ENCODE data around the gene TSPAN5.
"Not testable (repeated sequence)": the region's sequence is repeated elsewhere in the genome, so short reads cannot be mapped to it uniquely, and the experiment has no call there.

The TSPAN5 gene

DNA sequence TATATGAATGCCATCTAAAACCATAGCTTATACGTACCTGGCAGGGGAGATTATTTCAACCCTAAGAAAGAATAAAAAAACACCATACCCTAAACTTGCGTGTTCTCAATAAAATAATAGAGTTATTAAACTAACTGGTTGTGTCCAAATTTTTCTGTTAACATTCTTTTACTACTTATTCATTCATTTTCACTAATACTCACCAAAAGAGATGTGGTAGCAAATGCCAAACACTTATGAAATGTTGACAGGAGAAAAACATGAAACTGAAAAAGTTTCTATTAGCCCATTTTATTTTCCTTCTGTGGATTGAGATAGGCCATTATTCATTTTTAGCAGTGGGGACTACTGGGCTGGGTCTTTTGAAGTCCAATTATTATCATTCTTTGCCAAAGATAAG, 102.0 kb downstream of the TSPAN5 start:
- no peak for DNase-seq (ENCODE audit: low read depth, low spot score)

DNA sequence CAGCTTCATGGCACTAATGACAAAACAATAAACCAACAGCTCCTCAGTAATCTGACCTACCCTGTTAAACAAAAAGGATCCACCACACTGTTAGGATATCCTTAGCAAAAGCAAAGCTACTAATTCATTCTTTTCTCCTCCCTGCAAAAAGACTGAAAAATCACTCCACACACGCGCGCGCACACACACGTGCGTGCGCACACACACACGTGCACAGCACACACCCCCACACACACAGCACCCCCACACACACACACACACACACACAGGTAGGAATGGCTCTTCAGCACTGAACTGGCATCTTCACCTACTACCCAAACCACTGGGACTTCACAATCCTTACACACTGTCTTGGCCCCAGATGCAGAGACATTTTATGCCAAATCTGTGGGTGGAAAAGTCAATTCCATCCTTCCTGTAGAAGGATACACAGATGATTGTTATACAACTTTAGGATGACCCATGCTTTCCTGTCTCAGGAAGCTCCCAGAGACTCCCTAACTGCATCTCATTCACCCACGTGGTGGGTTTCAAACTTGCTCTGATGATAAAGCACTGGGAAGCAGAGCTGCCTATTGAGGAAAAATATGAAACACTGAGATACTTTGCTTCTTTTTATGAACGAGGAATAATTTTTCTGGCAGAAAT, 102.5 kb downstream of the TSPAN5 start:
- no peak for DNase-seq (ENCODE audit: low read depth, low spot score)

DNA sequence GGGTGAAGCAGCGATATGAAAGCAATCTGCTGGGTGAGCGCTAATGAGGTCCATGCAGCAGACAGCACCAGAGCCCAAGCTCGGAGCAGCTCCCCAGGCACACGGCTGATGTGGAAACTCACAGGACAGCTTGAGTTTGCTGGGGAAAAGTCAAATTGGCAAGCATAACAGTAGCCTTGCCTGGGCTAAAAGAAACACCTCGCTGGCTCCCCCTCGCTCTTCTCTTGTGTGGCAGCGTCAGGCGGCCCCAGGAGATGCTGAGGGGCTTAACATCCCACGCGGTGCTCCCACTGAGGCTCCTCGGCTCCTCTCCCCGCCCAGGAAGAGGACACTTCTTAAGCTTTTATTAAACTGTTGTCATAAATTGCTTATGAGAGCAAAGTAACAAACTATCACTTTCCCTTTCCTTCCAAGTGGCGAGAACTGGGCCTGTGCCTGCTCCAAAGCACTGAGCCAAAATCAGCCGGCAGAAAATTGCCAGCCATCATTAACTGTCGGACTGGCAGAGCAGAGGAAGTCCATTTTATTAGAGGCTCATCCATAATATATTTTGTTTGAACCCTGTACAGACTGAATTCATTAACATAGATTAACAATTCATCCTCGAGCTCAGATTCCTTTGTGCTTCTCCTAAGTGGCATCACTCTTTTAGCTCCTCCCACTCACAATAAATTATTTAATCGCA, 111.4 kb downstream of the TSPAN5 start:
- DNase-seq (ENCODE audit: low read depth, low spot score), result no peak

DNA sequence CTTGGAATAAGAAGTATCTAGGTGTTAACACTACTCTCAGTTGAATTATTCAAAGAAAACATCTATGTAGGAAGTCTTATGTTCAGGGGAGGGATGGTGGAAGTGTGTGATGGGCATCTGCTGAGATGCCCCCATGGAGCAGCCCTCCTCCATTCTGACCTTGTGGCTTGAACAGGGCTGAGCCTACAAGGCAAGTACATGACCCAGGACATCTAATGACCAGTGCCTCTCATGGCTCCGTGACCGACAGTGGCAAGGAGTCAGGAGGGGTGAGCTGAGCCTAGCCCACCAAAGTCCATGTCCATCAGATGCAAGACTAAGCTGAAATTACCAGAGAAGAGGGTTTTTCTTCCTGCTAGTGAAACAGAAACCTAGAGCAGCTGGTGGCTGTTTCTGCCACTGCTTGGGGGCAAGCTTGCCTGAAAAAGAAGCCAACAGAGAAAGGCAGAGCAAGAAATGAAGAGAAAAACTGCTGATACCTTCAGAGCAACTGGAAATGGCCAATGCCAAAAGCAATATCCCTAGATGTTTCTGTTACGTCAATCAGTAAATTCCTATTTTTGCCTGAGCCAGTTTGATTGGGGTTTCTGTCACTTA, 113.5 kb downstream of the TSPAN5 start:
- DNase-seq (ENCODE audit: low read depth, low spot score), result no peak

DNA sequence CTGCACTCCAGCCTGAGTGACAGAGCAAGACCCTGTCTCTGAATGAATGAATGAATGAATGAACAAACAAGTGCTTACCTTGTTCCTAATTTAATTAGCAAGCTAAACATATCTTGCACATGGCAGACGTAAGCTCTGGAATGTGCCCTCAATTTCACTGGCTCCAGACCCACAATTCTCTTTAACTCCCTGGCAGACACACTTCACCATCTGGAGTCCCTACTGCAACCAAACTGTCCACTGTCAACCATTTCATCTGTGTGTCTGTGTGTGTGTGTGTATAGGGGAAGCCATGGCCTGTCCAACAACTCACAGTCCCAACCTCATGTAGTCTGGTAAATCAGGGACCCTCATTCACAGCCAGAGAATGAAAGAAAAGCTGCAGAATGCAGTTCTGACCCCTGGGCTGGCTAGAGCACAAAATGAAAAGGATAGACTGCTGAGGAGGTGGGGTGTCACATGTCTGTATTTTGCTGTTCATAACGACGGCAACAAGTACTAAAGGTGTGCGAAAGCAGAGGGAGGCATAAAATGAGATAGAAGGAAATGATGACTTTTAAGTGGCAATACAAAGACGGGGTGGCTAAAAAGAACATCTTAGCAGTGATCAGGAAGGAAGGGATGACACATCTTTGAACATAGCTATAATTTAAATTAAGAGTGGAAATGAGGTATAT, 114.1 kb downstream of the TSPAN5 start:
- DNase-seq (ENCODE audit: low read depth, low spot score), result no peak

DNA sequence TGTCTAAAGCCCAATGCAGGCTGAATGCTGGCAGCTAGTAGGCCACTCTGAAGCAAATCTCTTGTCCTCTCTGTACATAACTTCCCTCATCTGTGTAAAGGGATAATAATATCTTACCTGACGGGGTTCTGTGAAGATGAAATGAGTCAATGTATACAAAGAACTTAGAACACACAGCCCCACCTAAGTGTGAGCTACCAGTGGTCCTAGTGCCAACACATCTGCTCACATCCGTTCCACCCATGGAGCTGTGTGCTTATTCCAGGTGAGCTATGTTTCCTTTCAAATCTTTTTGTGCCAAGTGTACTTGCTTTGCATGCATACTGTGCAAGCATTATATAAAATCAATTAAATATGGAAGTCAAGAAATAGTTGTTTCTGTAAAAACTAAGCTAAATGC, 116.4 kb downstream of the TSPAN5 start:
- DNase-seq (ENCODE audit: low read depth, low spot score), result no peak

DNA sequence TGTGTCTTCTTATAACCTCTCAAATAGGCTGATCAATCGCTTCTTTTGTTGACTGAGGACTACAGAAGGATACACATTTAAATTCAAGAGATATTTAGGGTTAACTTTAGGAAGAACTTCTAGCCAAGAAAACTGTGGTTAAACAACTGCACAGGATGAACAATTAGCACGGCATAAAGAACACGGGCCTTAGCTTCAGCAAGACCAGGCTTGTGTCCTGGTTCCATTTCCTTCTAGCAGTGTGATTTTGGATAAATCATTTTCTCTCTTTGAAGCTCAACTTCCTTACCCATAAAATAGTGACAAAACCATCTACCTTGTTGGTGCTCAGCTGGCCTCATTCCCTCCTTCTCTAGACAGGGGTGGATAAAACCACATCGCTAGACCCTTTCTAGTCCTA, 117.6 kb downstream of the TSPAN5 start:
- DNase-seq (ENCODE audit: low read depth, low spot score), result no peak

DNA sequence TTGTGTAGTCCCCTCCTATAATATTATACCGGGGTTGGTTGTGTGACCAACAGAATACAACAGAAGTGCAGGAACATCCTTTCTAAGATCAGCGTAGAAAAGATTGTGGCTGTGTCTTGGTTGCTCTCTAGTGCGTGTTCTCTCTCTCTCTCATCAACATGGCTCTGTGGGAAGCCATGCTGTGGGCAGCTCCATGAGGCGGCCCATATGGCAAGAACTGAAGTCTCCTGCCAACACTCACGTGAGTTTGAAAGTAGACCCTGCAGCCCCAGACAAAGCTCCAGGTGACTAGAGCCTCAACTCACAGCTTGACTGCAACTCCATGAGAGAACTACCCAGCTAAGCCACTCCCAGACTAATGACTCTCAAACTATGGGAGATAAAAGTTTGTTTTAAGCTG, 118.7 kb downstream of the TSPAN5 start:
- DNase-seq (ENCODE audit: low read depth, low spot score), result no peak

DNA sequence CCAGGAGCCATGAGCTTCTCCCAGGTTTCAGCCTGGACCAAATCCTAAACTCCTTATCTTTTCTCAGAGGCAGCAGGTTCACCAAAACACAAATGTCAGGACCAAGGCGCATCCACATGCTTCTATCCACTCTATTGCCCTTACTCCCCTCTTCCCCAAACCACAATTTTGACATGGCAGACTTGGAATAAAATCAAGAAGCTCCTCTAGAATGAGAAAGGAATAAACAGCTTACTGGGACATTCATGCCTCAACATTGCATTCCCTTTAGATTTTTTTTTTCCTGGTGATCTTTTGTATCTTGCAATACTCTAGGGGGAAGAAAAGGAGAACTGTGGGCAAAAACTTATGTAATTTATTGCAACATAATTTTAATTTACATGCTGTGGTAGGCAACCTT, 119.1 kb downstream of the TSPAN5 start:
- no peak for DNase-seq (ENCODE audit: low read depth, low spot score)

DNA sequence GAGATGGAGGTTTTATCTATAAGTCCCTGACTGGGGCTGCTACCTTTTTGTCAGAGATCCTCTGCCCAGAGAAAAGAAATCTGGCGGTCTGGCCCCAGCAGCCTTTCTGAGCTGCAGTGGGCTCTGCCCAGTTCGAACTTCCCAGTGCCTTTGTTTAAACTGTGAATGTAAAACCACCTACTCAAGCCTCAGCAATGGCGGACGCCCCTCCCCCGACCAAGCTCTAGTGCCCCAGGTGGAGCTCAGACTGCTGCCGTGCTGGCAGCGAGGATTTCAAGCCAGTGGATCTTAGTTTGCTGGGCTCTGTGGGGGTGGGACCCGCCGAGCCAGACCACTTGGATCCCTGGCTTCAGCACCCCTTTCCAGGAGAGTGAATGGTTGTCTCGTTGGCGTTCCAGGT, 121.8 kb downstream of the TSPAN5 start:
- no peak for DNase-seq (ENCODE audit: low read depth, low spot score)

DNA sequence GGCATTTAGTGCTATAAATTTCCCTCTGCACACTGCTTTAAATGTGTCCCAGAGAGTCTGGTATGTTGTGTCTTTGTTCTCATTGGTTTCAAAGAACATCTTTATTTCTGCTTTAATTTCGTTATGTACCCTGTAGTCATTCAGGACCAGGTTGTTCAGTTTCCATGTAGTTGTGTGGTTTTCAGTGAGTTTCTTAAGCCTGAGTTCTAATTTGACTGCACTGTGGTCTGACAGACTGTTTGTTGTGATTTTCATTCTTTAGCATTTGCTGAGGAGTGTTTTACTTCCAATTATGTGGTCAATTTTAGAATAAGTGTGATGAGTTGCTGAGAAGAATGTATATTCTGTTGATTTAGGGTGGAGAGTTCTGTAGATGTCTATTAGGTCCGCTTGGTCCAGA, 124.3 kb downstream of the TSPAN5 start:
- not testable (repeated sequence) for DNase-seq (ENCODE audit: low read depth, low spot score)

DNA sequence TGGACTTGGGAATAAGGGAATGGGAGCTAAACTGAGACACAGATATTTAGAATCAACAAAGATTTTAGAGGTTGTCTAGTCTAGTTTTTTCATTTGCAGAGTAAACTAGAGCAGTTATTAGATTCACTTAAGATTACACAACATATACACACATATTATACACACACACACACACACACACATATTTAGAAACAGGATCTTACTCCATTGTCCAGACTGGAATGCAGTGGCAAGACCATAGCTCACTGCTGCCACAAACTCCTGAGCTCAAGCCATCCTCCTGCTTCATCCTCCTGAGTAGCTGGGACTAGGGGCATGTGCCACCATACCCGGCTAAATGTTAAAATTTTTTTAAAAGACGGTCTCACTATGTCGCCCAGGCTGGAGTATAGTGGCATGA, 127.8 kb downstream of the TSPAN5 start:
- DNase-seq (ENCODE audit: low read depth, low spot score), result no peak

DNA sequence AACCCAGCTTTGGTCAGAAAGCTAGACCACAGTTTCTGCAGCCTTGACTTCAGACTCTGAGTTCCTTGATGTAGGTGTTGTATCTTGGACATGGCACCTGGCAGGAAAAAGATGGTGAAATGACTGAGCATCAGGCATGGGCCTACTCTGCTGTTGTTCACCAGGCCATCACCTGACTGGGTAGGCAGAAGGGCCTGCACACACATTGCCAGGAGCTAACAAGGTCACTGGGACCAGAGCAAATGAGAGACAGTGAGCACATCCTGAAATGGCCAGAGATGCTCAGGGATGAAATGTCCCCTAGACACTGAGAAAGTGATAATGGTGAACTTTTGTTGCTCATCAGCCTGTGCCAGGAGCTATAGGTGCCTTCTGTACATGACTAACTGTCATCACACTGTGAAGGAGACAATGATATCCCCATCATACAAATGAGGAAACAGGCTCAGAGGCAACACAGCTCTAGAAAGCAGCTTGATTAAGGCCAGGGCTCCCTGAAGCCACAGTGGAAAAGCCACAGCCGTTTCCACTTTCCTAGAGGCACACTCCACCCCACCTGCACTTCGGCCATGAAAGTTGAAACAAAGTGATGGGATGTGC, 128.3 kb downstream of the TSPAN5 start:
- no peak for DNase-seq (ENCODE audit: low read depth, low spot score)

DNA sequence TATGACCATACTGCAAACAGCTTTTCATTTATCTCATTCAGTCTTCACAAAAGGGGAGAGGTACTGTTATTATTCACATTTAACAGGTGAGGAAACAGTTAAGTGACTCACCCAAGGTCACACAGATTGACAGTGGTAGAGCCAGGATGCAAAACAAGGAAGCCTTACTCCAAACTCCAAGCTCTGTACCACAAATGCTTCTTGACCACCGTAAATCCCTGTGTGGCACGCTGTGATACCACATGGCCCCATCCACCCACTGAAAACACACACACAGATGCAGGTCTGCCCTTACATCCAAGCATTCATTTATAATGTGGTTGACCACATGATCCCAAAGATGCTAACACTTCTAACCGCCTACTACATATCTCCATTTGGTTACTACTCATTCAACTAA, 129.5 kb downstream of the TSPAN5 start:
- no peak for DNase-seq (ENCODE audit: low read depth, low spot score)

DNA sequence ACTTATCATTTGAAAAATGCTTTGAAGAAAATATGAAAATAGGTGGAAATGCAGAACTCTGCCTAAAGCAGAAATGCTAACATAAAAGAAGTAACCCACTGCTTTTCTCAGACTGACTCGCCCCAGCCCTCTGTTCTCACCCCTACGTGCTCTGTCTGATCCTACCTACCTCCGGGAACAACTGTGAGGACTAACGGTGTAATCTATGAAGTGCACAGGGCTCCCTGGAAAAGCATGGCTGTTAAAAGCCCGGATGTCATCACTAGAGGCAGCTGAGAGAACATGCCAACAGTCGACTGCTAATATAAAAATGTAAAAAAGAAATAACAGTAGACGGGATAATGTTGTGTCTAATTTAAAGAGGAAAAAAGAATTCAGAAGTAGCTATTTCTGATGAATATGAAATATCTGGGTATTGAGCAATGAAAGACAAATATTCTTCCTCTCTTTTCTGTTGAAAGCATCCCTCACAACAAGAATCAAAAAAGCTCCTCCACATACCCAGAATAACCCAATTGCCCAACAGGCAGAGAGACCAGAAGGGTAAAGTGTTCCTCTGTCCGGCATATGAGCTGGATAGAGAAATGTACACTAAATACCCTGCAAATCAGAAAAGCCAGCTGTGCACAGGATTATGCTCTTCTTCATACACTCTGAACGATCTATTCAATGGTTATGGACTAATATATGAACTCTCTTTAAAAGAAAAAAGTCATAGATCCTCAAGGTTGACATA, 130.7 kb downstream of the TSPAN5 start:
- no peak for DNase-seq (ENCODE audit: low read depth, low spot score)

DNA sequence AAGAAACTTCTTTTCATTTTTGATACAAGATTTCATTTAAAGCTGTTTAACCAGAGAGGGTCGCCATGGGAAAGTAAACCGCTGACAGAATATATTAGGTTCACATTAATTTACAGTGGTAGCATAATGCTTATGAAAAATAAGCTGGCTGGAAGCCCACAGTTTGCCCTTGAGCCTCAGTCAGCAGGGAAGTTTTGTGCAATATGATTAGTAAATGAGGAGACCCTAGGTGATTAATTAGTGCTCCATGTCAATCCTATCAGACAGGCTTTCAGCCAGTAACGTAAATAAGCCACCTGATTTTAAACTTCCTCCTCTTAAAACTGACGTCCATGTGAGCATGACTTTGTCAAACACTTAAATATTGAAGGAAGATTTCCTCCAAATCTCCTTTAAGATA, 134.2 kb downstream of the TSPAN5 start:
- no peak for DNase-seq (ENCODE audit: low read depth, low spot score)

DNA sequence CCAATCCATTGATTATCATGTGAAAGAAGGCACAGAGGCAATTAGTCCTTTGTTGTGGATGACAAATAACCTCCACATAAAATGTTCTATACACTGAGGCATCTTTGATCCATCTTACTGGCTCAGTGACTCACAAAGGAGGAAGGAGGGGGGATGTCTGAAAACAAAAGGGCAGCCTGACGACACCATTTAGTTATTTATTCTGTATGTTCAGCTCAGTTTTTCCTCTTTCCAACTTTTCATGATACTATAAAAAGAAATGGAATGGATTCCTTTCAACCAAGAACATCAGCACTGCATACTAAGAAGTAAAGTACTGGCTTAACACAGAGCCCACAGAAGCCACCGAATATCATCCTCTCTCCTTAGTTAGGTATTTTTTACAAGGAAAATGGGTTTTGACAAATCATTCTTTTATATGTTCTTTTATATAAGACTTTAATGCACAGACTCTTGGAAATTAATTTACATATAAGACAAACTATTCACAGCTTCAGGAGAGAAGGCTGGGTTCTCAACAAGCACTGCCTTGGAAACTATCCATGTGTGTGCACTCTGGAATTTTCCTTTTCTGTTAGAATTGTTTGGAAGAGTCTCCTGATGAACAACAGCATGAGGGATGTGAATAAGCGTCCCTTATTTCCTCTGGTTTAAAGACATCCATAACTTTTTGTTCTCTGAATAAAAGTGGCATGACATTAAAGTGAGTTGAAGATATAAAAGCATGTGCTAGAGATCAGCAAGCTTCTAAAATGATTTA, 135.6 kb downstream of the TSPAN5 start:
- DNase-seq (ENCODE audit: low read depth, low spot score), result no peak

DNA sequence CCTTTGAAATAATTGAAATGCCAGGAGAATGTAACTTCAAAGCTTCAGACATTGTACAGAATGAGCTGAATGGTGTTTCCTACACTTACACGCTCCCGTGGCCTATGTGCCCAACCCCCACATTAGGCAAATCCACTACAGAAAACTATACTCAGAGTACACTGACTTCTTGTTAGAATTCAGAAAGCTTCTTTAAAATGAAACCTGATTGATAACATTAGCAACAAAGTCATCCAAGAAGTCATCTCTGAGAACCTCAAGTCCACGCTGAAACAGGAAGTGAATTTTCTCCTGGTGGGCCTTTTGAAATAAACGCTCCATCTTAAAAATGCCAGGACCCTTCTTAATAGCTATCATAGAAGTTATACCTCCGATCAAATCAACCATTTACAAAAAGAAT, 136.3 kb downstream of the TSPAN5 start:
- DNase-seq (ENCODE audit: low read depth, low spot score), result no peak

DNA sequence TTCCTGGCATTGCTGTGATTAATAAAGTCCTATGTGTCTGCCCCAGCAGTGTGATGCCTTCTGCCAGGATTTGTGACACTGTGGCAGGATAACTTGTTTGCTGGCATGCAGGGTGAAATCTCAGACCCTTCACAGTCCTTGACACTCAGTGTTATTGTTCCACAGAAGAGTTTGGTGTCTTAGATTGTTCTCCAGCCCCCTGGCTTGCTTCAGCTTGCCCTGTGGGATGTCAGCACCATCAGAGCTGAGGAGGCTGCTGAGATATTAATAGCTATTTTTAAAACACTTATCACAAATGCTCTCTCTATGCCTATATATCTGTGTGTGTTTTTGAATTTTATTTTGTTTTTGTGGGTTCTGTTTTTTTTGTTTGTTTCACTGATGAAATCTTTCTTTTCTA, 136.9 kb downstream of the TSPAN5 start:
- no peak for DNase-seq (ENCODE audit: low read depth, low spot score)

DNA sequence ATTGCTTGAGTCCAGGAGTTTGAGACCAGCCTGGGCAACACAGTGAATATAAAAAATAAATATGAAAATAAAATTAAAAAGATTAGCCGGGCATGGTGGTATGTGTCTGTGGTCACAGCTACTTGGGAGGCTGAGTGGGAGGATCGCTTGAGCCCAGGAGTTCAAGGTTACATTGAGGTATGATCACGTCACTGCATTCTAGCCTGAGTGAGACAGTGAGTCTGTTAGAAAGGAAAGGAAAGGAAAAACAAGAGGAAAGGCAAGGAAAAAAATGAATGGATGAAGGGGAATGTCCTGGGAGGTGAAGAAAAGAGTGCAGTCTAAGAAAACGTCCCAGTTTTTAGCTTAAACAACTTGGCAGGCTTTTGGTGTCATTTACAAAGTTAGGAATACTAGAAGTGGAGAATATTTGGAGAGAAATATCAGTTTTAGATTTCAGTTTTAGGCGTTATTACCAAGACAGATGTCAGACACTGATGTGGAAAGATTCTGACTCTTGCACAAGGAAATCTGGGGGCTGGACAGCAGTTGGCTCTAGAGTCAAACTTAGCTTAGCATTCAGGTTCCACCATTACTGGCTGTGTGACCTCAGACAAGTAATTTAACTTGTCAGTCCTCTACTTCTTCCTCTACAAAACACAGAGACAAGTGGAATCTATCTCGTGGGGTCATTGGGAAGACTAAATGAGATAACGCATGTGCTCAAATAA, 139.0 kb downstream of the TSPAN5 start:
- DNase-seq (ENCODE audit: low read depth, low spot score), result no peak
